K562 (cell line): Measurements from ENCODE around the gene COMP. TPM values are rescaled to one million over a fixed set of nuclear protein-coding genes. Genes with fewer than 3 reads are reported as not detected.

Experiments
- ARNT ChIP-seq, 2 experiments: fragments of 450-650 bp; IDR thresholded peaks; 2 replicates each; pipeline ENCODE4 v1.6.1; 2016; ENCODE audit warnings: mild to moderate bottlenecking in 1 of 2
- BHLHE40 ChIP-seq: IDR thresholded peaks from 2 replicates; pipeline ENCODE4 v1.6.1; 2011; ENCODE audit warnings: low read length, improper control_type of control experiment
- CCNT2 ChIP-seq: IDR thresholded peaks from 2 replicates; pipeline ENCODE4 v1.6.1; 2011; ENCODE audit warnings: borderline replicate concordance, low read depth, mild to moderate bottlenecking, moderate library complexity, mixed read lengths, low read length; ENCODE audit not compliant: insufficient read length; ENCODE audit errors: extremely low read depth
- EWSR1 ChIP-seq: fragments of 450-650 bp; IDR thresholded peaks from 2 replicates; pipeline ENCODE4 v1.6.1; 2018; ENCODE audit warnings: borderline replicate concordance, mild to moderate bottlenecking, low read depth, moderate library complexity; ENCODE audit not compliant: partially characterized antibody
- FOXK1 ChIP-seq: sonication (generic); formaldehyde crosslinking; IDR thresholded peaks from 2 replicates; pipeline ENCODE4 v1.8.0; 2022; ENCODE audit warnings: missing genetic modification reagents, mild to moderate bottlenecking, borderline replicate concordance
- JUND ChIP-seq, 2 experiments: IDR thresholded peaks; 2 replicates in 1 of 2; 3 replicates in 1 of 2; pipeline ENCODE4 v1.6.1; 2011; ENCODE audit warnings: borderline replicate concordance in 2 of 2, low read depth in 2 of 2, low read length in 2 of 2, improper control_type of control experiment in 1 of 2, missing biosample characterization in 1 of 2, missing genetic modification characterization in 1 of 2, missing genetic modification reagents in 1 of 2
- MTA3 ChIP-seq: fragments of 450-650 bp; formaldehyde crosslinking; IDR thresholded peaks from 2 replicates; pipeline ENCODE4 v1.6.1; 2017; ENCODE audit warnings: mild to moderate bottlenecking, borderline replicate concordance
- OTX1 ChIP-seq: fragments of 450-650 bp; formaldehyde crosslinking; IDR thresholded peaks from 2 replicates; pipeline ENCODE4 v1.4.0; 2022; ENCODE audit warnings: mild to moderate bottlenecking
- POLR2AphosphoS2 ChIP-seq: IDR thresholded peaks from 2 replicates; pipeline ENCODE4 v1.6.1; 2012; ENCODE audit warnings: low read length, improper control_type of control experiment
- SAP30 ChIP-seq: fragments of 200-600 bp; sonication (generic); IDR thresholded peaks from 2 replicates; pipeline ENCODE4 v1.6.1; 2012; ENCODE audit warnings: borderline replicate concordance, low read depth, mild to moderate bottlenecking, moderate library complexity, low read length, control low read depth, inconsistent platforms; ENCODE audit not compliant: insufficient read depth, poor library complexity, severe bottlenecking
- SETDB1 ChIP-seq: IDR thresholded peaks from one replicate; pipeline ENCODE4 v1.6.1; 2012; ENCODE audit warnings: low read length, control low read depth, inconsistent platforms
- SLC30A9 ChIP-seq: fragments of 250-450 bp; sonication (Bioruptor Pico); IDR thresholded peaks from 2 replicates; pipeline ENCODE4 v1.8.0; 2022; ENCODE audit warnings: mild to moderate bottlenecking, moderate library complexity
- SMARCB1 ChIP-seq: IDR thresholded peaks from 2 replicates; pipeline ENCODE4 v1.6.1; 2011; ENCODE audit warnings: improper control_type of control experiment, low read depth; ENCODE audit not compliant: insufficient read length
- STAG1 ChIP-seq: sonication (generic); formaldehyde crosslinking; IDR thresholded peaks from 2 replicates; pipeline ENCODE4 v1.5.0; 2020; ENCODE audit warnings: missing genetic modification reagents, borderline replicate concordance
- TFE3 ChIP-seq: fragments of 450-650 bp; formaldehyde crosslinking; IDR thresholded peaks from 2 replicates; pipeline ENCODE4 v1.4.0; 2020; ENCODE audit warnings: mild to moderate bottlenecking, mixed read lengths
- TSHZ1 ChIP-seq: fragments of 250-450 bp; sonication (Bioruptor Pico); IDR thresholded peaks from 2 replicates; pipeline ENCODE4 v1.4.0; 2020; ENCODE audit warnings: mild to moderate bottlenecking, moderate library complexity
- ZBTB7A ChIP-seq: IDR thresholded peaks from 2 replicates; pipeline ENCODE4 v1.6.1; 2011; ENCODE audit warnings: low read depth, mild to moderate bottlenecking, low read length, moderate library complexity, borderline replicate concordance; ENCODE audit not compliant: control insufficient read depth
- ZNF274 ChIP-seq: IDR thresholded peaks from 2 replicates; pipeline ENCODE4 v1.6.1; 2011; ENCODE audit warnings: low read depth, mild to moderate bottlenecking, low read length, moderate library complexity, borderline replicate concordance
- ZNF311 ChIP-seq: fragments of 250-450 bp; sonication (Bioruptor Pico); IDR thresholded peaks from 2 replicates; pipeline ENCODE4 v1.4.0; 2020; ENCODE audit warnings: mild to moderate bottlenecking, moderate library complexity
- ZNF511 ChIP-seq: sonication (generic); formaldehyde crosslinking; IDR thresholded peaks from 2 replicates; pipeline ENCODE4 v1.8.0; 2022; ENCODE audit warnings: mild to moderate bottlenecking, missing genetic modification reagents
- ZNF586 ChIP-seq: fragments of 450-650 bp; formaldehyde crosslinking; conservative IDR thresholded peaks from 2 replicates; pipeline ENCODE4 v1.4.0; 2020; ENCODE audit warnings: mild to moderate bottlenecking, moderate library complexity
- polyA plus RNA-seq, 8 experiments: library from polyadenylated mRNA; depleted of rRNA in 4 of 8; stranded (reverse) in 5 of 8; unstranded in 3 of 8; fragments of >200 nt; fragmentation: Nextera tagmentation in 2 of 8; fragmentation: Illumina TruSeq in 1 of 8; extraction: Ambion mirVana in 2 of 8; extraction: Trizol in 1 of 8; gene quantifications; 2 replicates each; pipeline versions ENCODE4 v1.2.1 to v1.2.3, GENCODE V29; 2011 to 2014; ENCODE audit warnings: inconsistent platforms in 1 of 8, missing spikeins in 1 of 8
- total RNA-seq, 7 experiments: library from RNA; depleted of rRNA in 6 of 7; stranded (reverse); fragments of >200 nt in 6 of 7; fragmentation: Illumina TruSeq in 2 of 7; extraction: Trizol in 2 of 7; gene quantifications; 2 replicates each; pipeline versions ENCODE4 v1.2.1 to v1.2.3, GENCODE V29; 2011 to 2021; ENCODE audit warnings: low replicate concordance in 1 of 7

Gene COMP
- total and polyA plus RNA-seq, 9 of the 15 experiments (the other 6 are each of a cell fraction or from before 2014, with no cell fraction given): 0.07 TPM; not detected in 8

- TF ChIP-seq POLR2AphosphoS2 (no peak), ZNF311 (no peak), FOXK1 (no peak), SETDB1 (no peak), MTA3 (no peak), ZNF586 (CRISPR knock-in tag) (no peak), EWSR1 (no peak), SAP30 (no peak), ZBTB7A (no peak), BHLHE40 (peak; percentile 60), SLC30A9 (no peak), CCNT2 (peak; percentile 29), STAG1 (CRISPR knock-in tag) (no peak), TSHZ1 (CRISPR knock-in tag) (no peak), JUND (IDR thresholded peaks at IDR 0.05; ENCODE audit: borderline replicate concordance, low read depth, low read length) (peak; percentile 91), JUND (tag; IDR thresholded peaks at IDR 0.05; ENCODE audit: borderline replicate concordance, low read depth, low read length) (peak; percentile 67; the same call in 2 of the 3 replicates), SMARCB1 (no peak), ZNF274 (no peak), ZNF511 (CRISPR knock-in tag) (no peak), OTX1 (CRISPR knock-in tag) (no peak), ARNT (IDR thresholded peaks at IDR 0.05) (no peak), TFE3 (CRISPR knock-in tag) (no peak)
Measured at GRCh38 chr19:18763674-18764590, 27.2 kb downstream of the COMP start (continued).
